NAMALWA (cell line): ENCODE results near the gene RTN1.

Experiments
- DNase-seq: peaks from one replicate; pipeline ENCODE4 v3.0.0-alpha.2; 2015; ENCODE audit warnings: low spot score

Gene RTN1

DNA sequence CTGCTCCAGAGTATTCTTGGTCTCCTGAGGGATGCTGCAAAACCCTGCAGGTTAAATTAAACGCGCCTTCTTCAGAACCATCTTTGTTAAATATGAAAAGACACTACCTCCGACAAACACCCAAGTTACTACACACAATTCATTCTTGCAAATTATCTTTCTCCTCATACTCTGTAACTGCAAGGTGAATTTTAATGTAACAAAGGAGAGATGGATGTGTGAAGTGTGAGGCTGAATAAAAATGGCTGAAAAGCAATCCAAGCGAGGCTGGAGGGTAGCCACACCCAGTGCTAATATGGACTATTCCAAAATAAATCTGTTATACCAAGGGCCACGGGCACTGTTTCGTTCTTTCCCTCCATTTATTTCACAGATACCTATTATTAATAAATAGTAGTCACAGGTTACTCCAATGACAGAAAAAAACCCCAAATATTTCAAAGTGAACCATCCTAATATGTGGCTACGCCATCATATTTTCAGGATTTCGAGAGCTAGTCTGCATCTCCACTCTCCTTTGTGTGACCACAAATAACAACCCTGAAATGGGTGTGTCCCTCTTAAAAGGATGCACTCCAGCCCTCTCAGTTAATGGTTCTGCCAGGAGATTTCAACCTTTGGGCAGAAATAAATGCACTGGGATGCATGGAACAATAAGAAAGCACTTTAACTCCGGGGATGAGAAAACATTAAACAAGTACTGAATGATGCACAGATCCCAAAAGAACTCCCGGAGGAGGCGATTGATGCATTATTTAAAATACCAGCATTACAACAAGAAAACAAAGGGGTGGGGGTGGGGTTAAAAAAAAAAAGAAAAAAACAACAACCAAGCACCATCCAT lies 240.9 kb downstream of the RTN1 start:
- no peak for DNase-seq

DNA sequence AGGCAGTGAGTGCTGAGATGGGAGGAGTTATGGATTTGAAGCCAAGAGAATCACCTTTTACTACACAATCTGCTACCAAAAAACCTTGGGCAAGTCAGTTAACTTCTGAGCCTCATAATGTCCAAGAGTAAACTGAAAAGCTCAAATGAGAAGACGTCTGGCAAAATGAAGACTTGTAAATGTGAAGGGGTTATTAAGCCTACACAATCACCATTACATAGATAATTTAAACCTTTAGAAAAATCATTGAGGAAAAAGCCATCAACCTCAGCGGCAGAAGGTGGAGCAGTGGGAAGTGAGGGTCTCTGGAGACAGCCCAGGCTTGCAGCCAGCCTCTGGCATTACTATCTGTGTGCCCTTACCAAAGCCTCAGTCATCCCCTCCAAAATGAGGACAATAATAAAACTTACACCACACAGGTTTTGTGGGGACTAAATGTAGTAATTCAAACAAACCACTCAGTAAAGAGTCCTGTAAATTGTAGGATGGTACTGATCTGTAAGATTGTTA lies 243.5 kb downstream of the RTN1 start:
- DNase-seq, result no peak

DNA sequence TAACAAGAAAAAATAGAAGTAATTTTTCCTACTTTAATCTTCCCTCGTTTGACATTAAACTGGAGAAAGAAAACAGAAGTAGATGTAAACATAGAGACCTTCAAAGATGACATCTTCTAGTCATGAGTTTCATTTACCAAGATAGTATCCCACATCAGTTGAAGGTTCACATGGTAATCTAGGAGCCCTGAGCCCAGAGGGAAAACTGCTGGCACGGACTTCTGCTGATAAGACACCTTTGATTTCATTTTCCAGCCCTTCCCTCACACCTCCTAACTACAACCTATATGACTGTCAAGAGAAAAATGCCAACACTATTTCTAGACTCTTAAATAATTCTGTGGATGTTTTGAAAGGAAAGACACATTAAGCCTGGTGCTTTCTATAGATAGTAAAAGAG lies 247.9 kb downstream of the RTN1 start:
- DNase-seq, result no peak

DNA sequence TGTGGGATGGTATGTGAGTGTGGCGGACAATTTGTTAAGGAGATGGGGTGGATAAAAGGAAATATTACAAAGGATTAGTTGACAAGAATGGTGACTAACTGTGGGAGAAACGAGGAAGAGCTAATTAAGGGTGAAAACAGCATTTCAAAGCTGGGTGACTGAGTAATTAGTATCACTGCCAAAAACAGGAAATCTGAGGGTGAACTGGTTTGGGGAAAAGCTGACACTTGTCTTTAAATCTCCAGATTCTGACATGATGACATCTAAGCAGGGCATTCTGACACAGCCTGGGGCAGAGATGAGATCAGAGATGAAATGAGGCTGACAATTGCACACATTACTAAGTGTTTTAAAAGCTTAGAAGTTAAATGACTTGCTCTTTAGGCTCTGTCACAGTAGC lies 251.5 kb downstream of the RTN1 start:
- no peak for DNase-seq

DNA sequence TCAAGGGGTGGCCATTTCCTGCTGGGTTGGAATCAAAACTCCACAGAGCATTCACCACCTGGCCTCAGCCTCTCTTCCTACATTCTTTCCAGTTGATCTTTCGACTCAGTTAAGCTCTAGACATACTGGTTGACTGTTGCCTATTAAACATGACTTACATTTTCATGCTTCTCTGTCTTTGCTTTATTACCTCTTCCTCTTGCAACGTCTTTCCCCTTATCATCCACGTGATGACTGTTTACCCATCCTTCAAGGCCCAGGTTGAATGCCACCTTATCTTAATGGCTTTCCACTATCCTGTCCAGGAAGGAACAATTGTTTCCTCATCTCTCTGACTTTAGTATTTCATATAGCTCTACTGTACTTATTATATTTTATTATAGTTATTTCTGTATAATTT lies 269.5 kb downstream of the RTN1 start:
- no peak for DNase-seq

DNA sequence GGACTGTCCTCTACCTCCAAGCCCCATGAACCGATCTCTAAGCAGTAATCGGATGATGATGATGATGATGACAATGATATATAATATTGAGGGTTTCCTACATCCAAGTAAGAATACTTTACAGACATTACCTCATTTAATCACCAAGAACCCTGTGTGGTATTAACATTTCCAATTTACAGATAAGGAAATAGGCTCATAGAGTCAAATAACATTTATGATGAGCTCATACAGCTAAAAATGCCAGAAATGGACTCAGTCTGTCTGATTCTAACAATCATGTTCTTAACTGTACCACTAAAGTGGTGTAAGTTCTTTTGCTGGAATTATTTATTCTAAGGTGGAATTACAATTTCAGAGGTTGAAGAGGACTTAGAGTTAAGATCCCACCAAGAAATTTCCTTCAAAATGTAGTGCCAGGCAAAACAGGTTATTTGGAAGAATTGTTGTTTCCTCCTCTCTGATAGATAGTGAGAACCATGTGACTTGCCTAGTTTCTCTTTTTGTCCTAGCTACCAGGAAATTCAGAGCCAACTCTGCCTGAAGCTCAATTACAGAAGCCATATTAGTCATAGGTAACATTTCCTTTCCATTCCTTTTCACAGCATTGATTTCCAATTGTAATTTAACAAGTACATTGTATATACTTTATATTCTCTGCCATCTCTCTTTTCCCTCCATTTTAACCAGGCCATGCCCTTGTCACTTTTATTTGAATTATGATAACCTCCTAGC lies 270.2 kb downstream of the RTN1 start:
- DNase-seq, result no peak

DNA sequence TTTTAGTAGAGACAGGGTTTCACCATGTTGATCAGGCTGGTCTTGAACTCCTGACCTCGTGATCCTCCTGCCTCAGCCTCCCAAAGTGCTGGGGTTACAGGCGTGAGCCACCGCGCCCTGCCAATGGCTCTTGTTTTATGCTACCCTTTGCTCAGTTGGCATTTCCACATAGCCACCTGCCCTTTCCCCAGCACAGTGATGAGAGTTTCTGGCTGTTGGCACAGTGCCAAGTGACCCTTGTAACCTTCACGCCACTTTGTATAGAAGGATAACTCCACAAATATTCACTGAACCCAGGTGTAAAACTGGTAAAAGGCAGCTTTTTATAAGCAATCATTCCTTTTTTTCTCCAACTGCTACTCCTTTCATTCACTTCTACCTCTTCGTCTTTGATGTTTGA lies 275.5 kb downstream of the RTN1 start:
- no peak for DNase-seq

DNA sequence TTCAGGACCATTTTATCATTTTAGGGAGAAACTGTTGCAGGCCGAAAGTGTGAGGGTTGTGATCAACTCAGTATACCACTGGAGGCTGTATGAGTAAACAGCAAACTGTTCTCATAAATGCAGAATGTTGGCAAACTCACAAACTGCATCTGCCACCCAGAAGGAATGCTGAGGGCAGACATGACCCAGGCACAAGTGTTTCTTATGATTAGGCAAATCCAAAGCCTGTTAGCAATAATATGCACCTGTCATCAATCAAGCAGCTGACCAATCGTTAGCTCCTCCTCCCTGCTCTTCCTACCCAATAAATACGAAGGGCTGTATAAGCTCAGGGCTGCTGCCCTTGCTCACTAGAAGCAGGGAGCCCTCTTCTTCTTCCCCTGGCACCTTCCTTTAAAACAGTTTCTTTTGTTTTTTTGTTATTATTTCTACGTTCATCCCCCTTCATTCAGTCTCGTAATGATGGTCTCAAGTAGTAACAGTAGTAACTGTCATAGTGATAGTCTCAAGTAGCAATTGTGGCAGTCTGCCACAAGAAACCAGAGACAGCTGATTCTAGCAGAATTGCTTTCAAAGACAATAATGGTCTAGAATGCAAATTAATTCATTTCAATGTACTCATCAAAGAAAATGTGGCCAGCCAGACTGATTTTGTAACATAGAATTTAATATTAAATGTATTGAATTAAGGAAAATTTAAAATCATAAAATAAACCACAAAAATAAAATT lies 278.8 kb downstream of the RTN1 start:
- DNase-seq, result no peak

DNA sequence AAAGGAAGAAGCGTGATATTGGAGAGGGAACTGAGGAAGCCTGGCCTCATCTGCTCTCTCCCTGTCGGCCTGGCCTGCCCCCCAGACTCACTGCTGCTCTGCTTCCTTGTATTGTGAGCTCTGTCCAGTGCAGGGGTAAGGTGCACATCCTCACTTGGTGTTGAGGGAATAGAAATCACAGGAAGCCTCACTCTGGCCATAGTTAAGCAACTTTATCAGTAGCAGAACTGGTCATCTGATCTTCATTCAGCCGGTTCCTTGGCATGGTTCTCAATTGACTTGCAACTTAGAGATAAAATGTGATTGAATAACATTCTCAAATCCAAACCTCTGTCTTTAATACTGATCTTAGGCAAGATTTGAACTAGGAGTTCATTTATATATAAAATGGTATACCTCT lies 282.5 kb downstream of the RTN1 start:
- DNase-seq, result no peak

DNA sequence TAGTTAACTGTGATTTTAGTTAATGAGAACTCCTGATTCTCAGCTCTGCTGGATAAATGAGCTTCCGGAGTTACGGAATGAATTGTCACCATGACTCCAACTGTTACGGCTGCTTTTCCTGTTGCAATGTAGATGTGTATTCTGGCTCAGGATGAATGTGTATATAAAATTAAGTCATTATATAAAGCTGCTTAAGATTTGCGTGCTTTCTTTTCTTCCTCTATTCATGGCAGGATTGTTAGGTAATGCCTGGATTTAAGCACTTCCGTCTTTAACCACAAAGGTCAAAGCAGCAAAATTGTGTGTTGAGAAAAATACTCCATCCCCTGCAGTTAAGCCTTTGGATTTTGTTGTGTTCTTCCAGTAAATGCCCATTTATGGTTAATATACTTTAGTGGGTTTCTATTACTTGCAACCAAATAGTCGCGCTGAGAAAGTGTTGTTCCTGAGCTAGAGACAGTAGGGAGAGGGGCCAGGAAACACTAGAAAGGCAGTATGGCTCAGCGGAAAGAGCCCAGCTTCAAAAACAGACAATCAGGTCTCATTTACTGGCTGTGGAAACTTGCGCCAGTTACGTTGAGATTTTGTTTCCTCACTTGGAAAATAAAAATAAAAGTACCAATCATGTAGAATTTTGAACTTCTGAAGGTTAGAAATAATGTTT lies 284.6 kb downstream of the RTN1 start:
- no peak for DNase-seq

DNA sequence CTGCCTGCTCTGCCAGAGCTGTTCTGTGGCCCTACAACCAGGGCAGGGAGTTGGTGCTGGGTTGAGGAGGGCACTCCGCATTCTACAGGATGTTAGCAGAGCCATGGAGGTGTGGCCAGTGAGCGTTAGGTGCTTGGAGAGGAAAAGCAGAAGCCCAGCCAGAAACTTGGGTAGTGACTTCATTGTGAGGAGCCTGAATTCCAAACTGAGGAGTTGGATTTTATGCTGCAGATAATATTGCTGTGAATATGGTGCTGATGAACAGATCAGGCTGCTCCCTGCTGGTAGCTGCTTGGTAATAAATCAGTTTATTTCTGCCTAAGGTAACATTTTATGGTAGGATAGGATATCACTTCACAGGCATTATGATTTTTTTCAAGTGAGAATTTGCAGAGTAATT lies 286.8 kb downstream of the RTN1 start:
- no peak for DNase-seq

DNA sequence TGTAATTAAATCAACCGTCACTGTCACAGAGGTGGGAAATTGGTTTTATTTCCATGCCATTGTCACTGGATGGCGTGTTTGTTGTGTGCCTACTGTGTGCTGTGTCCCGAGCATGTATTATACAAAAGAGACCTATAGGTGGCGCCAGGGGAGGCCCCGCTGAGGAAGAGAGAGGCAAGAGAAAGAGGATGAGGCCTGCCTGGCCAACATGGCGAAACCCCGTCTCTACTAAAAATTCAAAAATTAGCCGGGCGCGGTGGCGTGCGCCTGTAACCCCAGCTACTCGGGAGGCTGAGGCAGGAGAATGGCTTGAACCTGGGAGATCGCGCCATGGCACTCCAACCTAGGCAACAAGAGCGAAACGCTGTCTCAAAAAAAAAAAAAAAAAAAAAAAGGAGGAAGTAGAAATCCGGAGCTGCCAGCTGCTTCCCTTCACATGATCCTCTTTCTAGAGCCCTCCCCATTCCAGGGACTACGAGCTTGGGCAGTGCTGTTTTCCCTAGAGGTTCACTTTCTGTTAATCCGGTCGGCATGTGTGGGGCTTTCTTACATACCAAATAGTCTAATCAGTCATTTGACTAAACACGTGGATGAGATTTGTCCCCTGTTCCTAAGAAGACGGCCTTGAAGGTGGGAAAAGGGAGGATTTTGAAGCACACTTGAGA lies 287.6 kb downstream of the RTN1 start:
- DNase-seq, result no peak

DNA sequence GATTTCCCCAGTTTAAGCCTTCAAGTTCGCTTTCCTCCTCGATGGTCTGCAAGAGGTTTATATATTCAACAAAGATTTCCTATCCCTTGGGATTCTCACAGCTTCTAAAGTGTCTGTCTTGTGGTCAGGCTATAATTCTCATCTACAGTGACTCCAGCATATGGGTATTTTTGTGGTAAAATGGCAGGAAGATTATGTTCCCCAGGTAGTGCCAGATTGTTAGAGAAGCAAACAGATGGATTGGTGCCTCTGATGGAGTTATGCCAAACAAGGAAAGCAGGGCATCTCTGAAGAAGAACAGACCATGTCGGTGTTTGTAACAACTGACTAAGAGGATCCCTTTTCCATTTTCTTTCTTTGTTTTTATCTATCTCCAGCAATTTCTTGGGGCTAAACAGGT lies 288.4 kb downstream of the RTN1 start:
- DNase-seq, result no peak

DNA sequence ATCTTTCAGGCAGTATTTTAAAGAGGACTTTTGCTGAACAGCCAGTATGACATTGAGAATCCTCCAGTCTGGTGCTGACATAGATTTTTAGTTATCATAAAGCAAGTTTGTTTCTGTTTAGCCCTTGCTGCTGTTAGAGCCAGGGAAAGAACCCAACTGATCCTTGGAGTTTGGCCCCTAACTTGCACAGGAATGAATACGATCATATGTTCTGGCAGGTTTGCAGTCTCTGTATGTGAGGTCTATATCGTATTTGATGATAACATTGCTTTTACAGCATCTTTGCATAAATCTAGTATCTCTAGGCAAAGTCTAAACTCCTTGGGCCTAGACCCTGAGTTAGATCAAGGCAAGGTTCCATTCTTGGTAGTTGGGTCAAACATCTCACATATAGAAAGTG lies 289.7 kb downstream of the RTN1 start:
- no peak for DNase-seq

DNA sequence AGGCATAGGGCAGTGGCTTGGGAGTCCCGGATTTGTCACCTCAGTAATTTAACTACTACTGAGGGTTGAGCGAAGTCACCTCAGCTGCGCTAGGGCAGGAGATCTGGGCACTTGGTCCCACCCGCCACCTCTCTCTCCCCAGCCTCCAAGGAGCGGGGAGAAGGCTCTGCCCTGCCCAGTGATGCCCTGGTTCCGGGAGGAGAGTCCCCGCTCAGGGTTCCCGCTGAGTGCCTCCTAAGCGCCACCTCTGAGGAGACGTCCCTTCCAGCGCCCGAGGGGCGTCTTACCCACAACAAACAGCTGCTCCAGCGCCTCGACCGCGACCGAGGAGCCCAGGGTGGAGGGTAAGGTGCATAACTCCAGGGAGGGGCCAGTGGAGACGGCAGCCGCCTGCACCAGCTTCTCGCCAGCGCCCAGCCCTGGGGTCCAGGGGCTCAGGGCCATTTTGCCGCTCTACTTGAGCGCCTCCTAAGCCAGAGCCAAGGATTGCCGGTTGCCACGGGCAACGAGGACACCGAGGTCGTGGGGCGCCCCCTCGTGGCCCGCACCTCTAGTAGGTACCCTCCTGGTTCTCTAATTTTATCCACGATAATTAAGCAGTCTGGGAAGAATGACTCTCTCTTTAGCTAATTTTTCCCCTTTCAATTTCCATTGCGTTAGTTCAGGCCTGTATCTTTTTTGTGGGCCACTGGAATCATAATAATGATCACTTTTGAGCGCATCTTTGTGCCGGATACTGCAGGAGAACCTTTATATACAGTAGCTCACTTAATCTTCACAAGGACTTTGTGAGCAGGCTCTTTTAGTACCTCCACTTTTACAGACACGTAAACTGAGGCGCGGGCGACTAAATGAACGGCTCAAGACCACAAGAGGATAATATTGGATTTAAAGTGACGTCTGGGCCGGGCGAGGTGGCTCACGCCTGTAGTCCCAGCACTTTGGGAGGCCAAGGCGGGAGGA lies 294.0 kb downstream of the RTN1 start, which contains the start of gene CCDC175:
TSS of gene CCDC175 (minus strand) at position 481 of the 963 bp plus-strand sequence. CDS start at position 444, 37 bp downstream.
- DNase-seq, result peak; percentile 41

DNA sequence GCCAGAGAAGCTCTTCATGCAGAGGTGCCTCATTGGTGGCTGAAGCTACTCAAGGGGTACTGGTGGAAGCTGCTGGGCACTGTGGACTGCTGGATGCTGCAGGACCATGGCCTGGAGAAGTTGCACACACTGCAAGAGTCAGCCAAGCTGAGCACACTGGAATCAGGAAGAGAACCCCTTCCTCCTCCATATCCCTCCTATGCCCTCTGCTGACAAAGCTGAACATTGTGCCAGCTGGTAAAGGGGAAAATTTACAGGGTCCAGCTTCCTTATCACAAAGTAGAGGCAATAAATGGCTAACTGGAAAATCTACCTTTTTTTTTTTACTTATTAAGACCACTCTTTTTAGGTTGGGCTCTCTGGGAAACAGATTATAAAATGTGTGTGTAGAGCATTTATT lies 300.5 kb downstream of the RTN1 start:
- DNase-seq, result no peak

DNA sequence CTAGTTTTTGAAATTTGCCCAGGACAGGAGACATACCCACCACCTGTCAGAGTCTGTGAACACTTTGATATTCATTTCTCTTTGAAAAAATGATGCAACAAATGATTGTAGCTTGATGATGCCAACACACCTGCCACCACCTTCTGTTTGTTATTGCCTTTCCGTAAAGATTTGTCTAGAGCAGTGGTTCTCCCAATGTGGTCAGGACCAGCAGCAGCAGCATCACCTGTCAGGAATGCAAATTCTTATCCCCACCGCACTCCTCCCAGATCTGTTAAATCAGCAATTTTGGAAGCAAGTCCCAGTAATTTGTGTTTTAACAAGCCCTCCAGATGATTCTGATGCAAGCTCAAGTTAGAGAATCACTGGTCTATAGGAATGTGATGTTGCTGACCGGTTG lies 303.9 kb downstream of the RTN1 start:
- DNase-seq, result no peak

DNA sequence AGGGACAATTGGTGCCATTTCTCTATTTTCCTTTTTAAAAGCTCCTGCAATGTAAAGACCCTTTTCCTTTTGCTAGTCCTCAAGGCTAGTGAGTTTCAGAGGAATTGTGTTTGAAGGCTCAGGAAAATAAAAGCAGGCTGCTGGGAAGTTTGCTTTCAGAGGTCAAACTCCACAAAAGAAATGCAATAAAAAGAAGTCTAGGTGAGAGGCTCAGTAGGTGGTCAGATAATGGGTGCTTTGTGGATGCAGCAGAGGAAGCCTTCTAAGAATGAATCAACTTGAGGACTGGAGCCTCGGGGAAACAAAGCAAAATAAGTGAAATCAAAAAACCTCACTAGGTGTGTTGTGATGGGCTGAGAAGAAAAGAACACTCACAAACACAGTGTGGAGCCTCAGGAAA lies 304.3 kb downstream of the RTN1 start:
- DNase-seq, result no peak

DNA sequence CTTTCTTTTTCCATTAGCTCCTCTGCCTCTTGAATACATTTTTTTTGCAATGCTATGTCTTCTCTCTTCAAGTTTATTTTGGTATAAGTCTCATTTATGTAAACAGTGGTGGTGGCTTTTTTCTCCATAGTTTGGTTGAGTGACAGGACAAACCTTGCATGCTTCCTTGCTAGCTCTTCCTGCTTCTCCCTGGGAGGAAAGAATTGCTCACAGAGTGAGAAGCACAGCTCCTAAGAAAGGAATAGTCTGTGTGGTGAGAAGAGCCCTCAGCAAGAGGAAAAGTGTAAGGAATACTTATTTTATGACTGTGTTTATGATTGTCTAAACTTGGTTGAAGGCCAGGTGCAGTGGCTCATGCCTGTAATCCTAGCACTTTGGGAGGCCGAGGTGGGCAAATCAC lies 305.5 kb downstream of the RTN1 start:
- DNase-seq, result no peak

DNA sequence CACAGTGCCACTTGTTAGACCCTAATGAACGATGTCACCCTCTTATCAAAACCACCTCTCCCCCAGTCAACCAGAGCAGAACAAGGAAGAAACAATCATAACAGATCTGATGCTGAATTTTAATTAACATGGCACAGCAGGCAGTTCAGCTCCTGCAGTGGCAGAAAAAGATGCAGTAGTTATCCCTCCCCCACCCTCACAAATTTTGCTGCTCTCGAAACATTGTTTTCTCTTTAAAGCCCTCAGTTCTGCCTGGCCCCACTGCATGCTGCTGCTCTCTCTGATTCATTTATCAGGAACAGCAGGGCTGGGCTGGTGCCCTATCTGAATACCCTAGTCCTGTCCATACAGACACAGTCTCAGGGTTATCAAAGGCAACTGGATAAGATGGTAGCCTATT lies 306.2 kb downstream of the RTN1 start:
- no peak for DNase-seq
